H1 (cell line): ENCODE measurements around the gene FIGNL2. TPM values are rescaled to one million over a fixed set of nuclear protein-coding genes. Genes with fewer than 3 reads are reported as not detected.

Experiments
- CTCF ChIA-PET: fragments of 300-600 bp; sonication (Branson Sonifier 250); formaldehyde crosslinking; loops from one replicate; lab custom pipeline; 2021; ENCODE audit not compliant: partially characterized antibody; lab: Charles Lee
- POLR2A ChIA-PET: fragments of 300-600 bp; sonication (Branson Sonifier 250); formaldehyde crosslinking; loops from one replicate; lab custom pipeline; 2021; ENCODE audit warnings: inconsistent platforms; ENCODE audit not compliant: partially characterized antibody; lab: Charles Lee
- DNase-seq, 2 experiments: peaks; one replicate each; pipeline versions ENCODE4 v3.0.0 to v3.0.0-alpha.2; 2010 to 2022; ENCODE audit warnings: low spot score in 2 of 2, low read depth in 1 of 2, mixed read lengths in 1 of 2
- FAIRE-seq: peaks from 2 replicates; lab custom pipeline; 2011; peaks lifted over from hg19 to GRCh38; lab: Jason Lieb, UNC
- H2AFZ ChIP-seq: 2 replicates; pipeline ENCODE4 v1.8.1; 2012; ENCODE audit warnings: low read length, inconsistent platforms
- H2AK5ac ChIP-seq: 2 replicates; pipeline ENCODE4 v1.6.1; 2013; ENCODE audit warnings: low read depth, low read length
- H2BK120ac ChIP-seq: replicated peaks from 2 replicates; pipeline ENCODE3; 2013; ENCODE audit warnings: low read depth, low read length, inconsistent platforms
- H2BK12ac ChIP-seq: 2 replicates; pipeline ENCODE4 v1.6.1; 2013; ENCODE audit warnings: low read depth, low read length
- H2BK15ac ChIP-seq: 2 replicates; pipeline ENCODE4 v1.6.1; 2013; ENCODE audit warnings: low read length
- H2BK20ac ChIP-seq: 2 replicates; pipeline ENCODE4 v1.6.1; 2013; ENCODE audit warnings: low read length
- H2BK5ac ChIP-seq: 2 replicates; pipeline ENCODE4 v1.6.1; 2013; ENCODE audit warnings: low read depth, low read length
- H3K14ac ChIP-seq: 2 replicates; pipeline ENCODE4 v1.6.1; 2013; ENCODE audit warnings: inconsistent platforms; ENCODE audit not compliant: insufficient read length
- H3K18ac ChIP-seq: 2 replicates; pipeline ENCODE4 v1.6.1; 2013; ENCODE audit warnings: low read length; ENCODE audit errors: extremely low read depth
- H3K23ac ChIP-seq: 2 replicates; pipeline ENCODE4 v1.6.1; 2013; ENCODE audit warnings: inconsistent platforms; ENCODE audit not compliant: insufficient read length
- H3K23me2 ChIP-seq: 2 replicates; pipeline ENCODE4 v1.6.1; 2013; ENCODE audit warnings: low read depth, low read length
- H3K27ac ChIP-seq: 2 replicates; pipeline ENCODE4 v1.6.1; 2011; ENCODE audit warnings: low read depth, low read length, inconsistent platforms
- H3K27me3 ChIP-seq, 4 experiments: replicated peaks in 1 of 4; 1 replicate in 1 of 4; 2 replicates in 3 of 4; pipeline versions ENCODE4 v1.6.1 to v1.8.1; 2011 to 2013; ENCODE audit warnings: low read length in 3 of 4, mild to moderate bottlenecking in 3 of 4, inconsistent platforms in 2 of 4, mixed read lengths in 2 of 4, moderate library complexity in 1 of 4; ENCODE audit not compliant: control insufficient read depth in 3 of 4, insufficient read depth in 3 of 4; ENCODE audit errors: extremely low read depth in 1 of 4
- H3K36me3 ChIP-seq, 4 experiments: 2 replicates each; pipeline versions ENCODE4 v1.6.1 to v1.8.1; 2011 to 2013; ENCODE audit warnings: mild to moderate bottlenecking in 4 of 4, low read length in 3 of 4, moderate library complexity in 2 of 4, control low read depth in 1 of 4, inconsistent platforms in 1 of 4; ENCODE audit not compliant: insufficient read depth in 4 of 4, control insufficient read depth in 2 of 4
- H3K4ac ChIP-seq: replicated peaks from 2 replicates; pipeline ENCODE3; 2013; ENCODE audit warnings: low read length, low read depth, mixed read lengths, inconsistent platforms; ENCODE audit not compliant: insufficient read length
- H3K4me1 ChIP-seq, 4 experiments: replicated peaks in 1 of 4; 1 replicate in 1 of 4; 2 replicates in 3 of 4; pipeline versions ENCODE4 v1.6.1 to v1.8.1; 2011 to 2013; ENCODE audit warnings: low read length in 3 of 4, inconsistent platforms in 2 of 4, mixed read lengths in 1 of 4; ENCODE audit not compliant: insufficient read depth in 4 of 4, control insufficient read depth in 3 of 4
- H3K4me2 ChIP-seq, 2 experiments: 2 replicates each; pipeline versions ENCODE4 v1.6.1 to v1.8.1; 2011 to 2013; ENCODE audit warnings: low read depth in 2 of 2, low read length in 2 of 2, control low read depth in 1 of 2, inconsistent platforms in 1 of 2, mild to moderate bottlenecking in 1 of 2; ENCODE audit not compliant: insufficient read depth in 1 of 2
- H3K4me3 ChIP-seq, 4 experiments: fragments of 200-600, 300-600 bp in 1 of 4; sonication (generic), shearing (Covaris generic), sonication (Bioruptor Twin) in 1 of 4; 2 replicates each; pipeline versions ENCODE4 v1.5.1 to v1.8.1; 2011 to 2016; ENCODE audit warnings: low read length in 4 of 4, low read depth in 3 of 4, control low read depth in 2 of 4, inconsistent platforms in 2 of 4, mild to moderate bottlenecking in 2 of 4, mixed read lengths in 1 of 4, moderate library complexity in 1 of 4; ENCODE audit not compliant: insufficient read depth in 2 of 4; ENCODE audit errors: extremely low read depth in 1 of 4
- H3K56ac ChIP-seq: replicated peaks from 2 replicates; pipeline ENCODE3; 2013; ENCODE audit warnings: low read depth, mild to moderate bottlenecking, mixed read lengths, low read length, inconsistent platforms; ENCODE audit not compliant: insufficient read length
- H3K79me1 ChIP-seq: 2 replicates; pipeline ENCODE4 v1.6.1; 2013; ENCODE audit warnings: low read depth, low read length, control low read depth
- H3K79me2 ChIP-seq, 2 experiments: 2 replicates each; pipeline versions ENCODE4 v1.6.1 to v1.8.1; 2012 to 2013; ENCODE audit warnings: low read length in 2 of 2, mild to moderate bottlenecking in 2 of 2, inconsistent platforms in 1 of 2; ENCODE audit not compliant: insufficient read depth in 2 of 2, control insufficient read depth in 1 of 2
- H3K9ac ChIP-seq, 4 experiments: replicated peaks in 1 of 4; 1 replicate in 1 of 4; 2 replicates in 3 of 4; pipeline versions ENCODE4 v1.6.1 to v1.8.1; 2011 to 2013; ENCODE audit warnings: low read depth in 3 of 4, low read length in 3 of 4, control low read depth in 2 of 4, mild to moderate bottlenecking in 2 of 4, moderate library complexity in 2 of 4, inconsistent platforms in 1 of 4; ENCODE audit errors: extremely low read depth in 1 of 4
- H3K9me3 ChIP-seq, 2 experiments: 2 replicates each; pipeline versions ENCODE4 v1.6.1 to v1.8.1; 2012 to 2013; ENCODE audit warnings: mild to moderate bottlenecking in 2 of 2, moderate library complexity in 2 of 2, control low read depth in 1 of 2, inconsistent platforms in 1 of 2, low read depth in 1 of 2, low read length in 1 of 2, mixed read lengths in 1 of 2; ENCODE audit not compliant: insufficient read depth in 2 of 2
- H4K20me1 ChIP-seq, 2 experiments: replicated peaks in 1 of 2; 2 replicates each; pipeline versions ENCODE3 to v1.8.1; 2011 to 2013; ENCODE audit warnings: inconsistent platforms in 2 of 2, low read length in 2 of 2, mild to moderate bottlenecking in 1 of 2; ENCODE audit not compliant: insufficient read depth in 2 of 2, control insufficient read depth in 1 of 2
- H4K5ac ChIP-seq: 2 replicates; pipeline ENCODE4 v1.6.1; 2013; ENCODE audit warnings: low read length, low read depth, mixed read lengths, inconsistent platforms; ENCODE audit not compliant: insufficient read length
- H4K8ac ChIP-seq: 2 replicates; pipeline ENCODE4 v1.8.0; 2013; ENCODE audit warnings: mild to moderate bottlenecking, moderate library complexity, low read length, inconsistent platforms; ENCODE audit not compliant: insufficient read depth; ENCODE audit errors: extremely low read depth
- H4K91ac ChIP-seq: replicated peaks from 2 replicates; pipeline ENCODE3; 2013; ENCODE audit warnings: low read length, mixed read lengths, inconsistent platforms; ENCODE audit not compliant: insufficient read length
- FOSL1 ChIP-seq: IDR thresholded peaks from 2 replicates; pipeline ENCODE4 v1.6.1; 2011; ENCODE audit warnings: mild to moderate bottlenecking, low read depth, low read length, moderate library complexity; ENCODE audit not compliant: insufficient read depth
- GABPA ChIP-seq: IDR thresholded peaks from 2 replicates; pipeline ENCODE4 v1.6.1; 2011; ENCODE audit warnings: mild to moderate bottlenecking, low read length, moderate library complexity, borderline replicate concordance; ENCODE audit not compliant: insufficient read depth
- SIRT6 ChIP-seq: IDR thresholded peaks from one replicate; pipeline ENCODE4 v1.7.1; 2012; ENCODE audit warnings: low read length, inconsistent platforms
- TAF7 ChIP-seq: optimal IDR thresholded peaks from 2 replicates; pipeline ENCODE3; 2011; ENCODE audit warnings: low read depth, mild to moderate bottlenecking, inconsistent platforms, low read length, moderate library complexity, borderline replicate concordance
- TBP ChIP-seq: IDR thresholded peaks from 2 replicates; pipeline ENCODE4 v1.6.1; 2011; ENCODE audit warnings: low read depth, low read length, improper control_type of control experiment
- WGBS, 2 experiments: shearing (Covaris generic) in 1 of 2; methylation state at CpG; one replicate each; pipeline versions ENCODE4 v1.1.6 to v1.1.7; 2013 to 2015; ENCODE audit warnings: low lambda C conversion rate in 2 of 2, mixed read lengths in 2 of 2, inconsistent platforms in 1 of 2, low coverage in 1 of 2, missing lambda C conversion rate in 1 of 2; ENCODE audit not compliant: insufficient replicate concordance in 2 of 2, insufficient coverage in 1 of 2, insufficient read length in 1 of 2; ENCODE audit errors: extremely low coverage in 1 of 2, missing lambda C conversion rate in 1 of 2; 5-methylcytosine and 5-hydroxymethylcytosine counted together
- polyA plus RNA-seq, 7 experiments: library from polyadenylated mRNA; depleted of rRNA in 3 of 7; stranded (reverse) in 5 of 7; unstranded in 2 of 7; fragments of >200 nt in 5 of 7; fragments of 200-250 nt in 2 of 7; gene quantifications; 1 replicate in 5 of 7; 2 replicates in 1 of 7; 4 replicates in 1 of 7; pipeline versions ENCODE4 v1.2.1 to v1.2.3, GENCODE V29; 2011 to 2013; ENCODE audit warnings: missing spikeins in 2 of 7, mixed read lengths in 2 of 7
- total RNA-seq: library from RNA; stranded (reverse); fragmentation: NEBNext Ultra II Directional; extraction: Animal tissue kit (Norgen Biotek cat#: 25700); gene quantifications from 2 replicates; pipeline ENCODE4 v1.2.1, GENCODE V29; 2021
- TF ChIP-seq, protein P1 (sequence below), 3 experiments: IDR thresholded peaks; 1 replicate in 2 of 3; 2 replicates in 1 of 3; pipeline versions ENCODE4 v1.5.1 to v1.6.1; 2011; ENCODE audit warnings: low read length in 3 of 3, mild to moderate bottlenecking in 3 of 3, inconsistent platforms in 2 of 3, low read depth in 1 of 3, moderate library complexity in 1 of 3; ENCODE audit not compliant: insufficient read depth in 1 of 3; ENCODE audit errors: control extremely low read depth in 1 of 3

Gene FIGNL2
- total and polyA plus RNA-seq, 2 of the 8 experiments (the other 6 are each of a cell fraction or from before 2014, with no cell fraction given): 6.5 to 7.1 TPM

DNA sequence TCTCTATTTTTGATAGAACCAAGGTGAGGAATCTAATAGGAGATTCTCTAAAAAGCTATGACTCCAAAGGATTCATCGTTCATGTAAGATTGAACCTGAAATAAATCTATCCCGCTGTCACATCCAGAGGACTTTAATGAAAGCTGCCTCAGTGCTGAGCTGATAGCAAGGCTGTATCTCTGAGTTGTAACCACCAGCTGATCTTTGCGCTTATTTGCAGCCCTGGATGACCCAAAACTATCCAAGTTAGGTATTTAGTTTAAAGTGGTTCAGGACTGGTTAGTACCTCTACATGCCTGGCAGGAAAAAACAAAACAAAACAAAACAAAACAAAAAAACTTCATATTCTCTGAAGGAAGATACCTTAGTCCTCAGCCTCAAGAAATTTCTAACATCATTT lies 30.6 kb upstream of the FIGNL2 start:
- H3K9me3 ChIP-seq: no peaks in the 10 kb centered on the region
- CTCF ChIA-PET: interaction anchor here (0.6 to 1.6 kb wide), 12 partner anchors 10 to 345 kb away, joined by 3 to 5 read pairs (median 3); a partner anchor contains a TSS
- TF ChIP-seq SIRT6 (no peak), GABPA (no peak), TBP (no peak), TAF7 (no peak), FOSL1 (no peak)
- TF ChIP-seq, protein P1, sequence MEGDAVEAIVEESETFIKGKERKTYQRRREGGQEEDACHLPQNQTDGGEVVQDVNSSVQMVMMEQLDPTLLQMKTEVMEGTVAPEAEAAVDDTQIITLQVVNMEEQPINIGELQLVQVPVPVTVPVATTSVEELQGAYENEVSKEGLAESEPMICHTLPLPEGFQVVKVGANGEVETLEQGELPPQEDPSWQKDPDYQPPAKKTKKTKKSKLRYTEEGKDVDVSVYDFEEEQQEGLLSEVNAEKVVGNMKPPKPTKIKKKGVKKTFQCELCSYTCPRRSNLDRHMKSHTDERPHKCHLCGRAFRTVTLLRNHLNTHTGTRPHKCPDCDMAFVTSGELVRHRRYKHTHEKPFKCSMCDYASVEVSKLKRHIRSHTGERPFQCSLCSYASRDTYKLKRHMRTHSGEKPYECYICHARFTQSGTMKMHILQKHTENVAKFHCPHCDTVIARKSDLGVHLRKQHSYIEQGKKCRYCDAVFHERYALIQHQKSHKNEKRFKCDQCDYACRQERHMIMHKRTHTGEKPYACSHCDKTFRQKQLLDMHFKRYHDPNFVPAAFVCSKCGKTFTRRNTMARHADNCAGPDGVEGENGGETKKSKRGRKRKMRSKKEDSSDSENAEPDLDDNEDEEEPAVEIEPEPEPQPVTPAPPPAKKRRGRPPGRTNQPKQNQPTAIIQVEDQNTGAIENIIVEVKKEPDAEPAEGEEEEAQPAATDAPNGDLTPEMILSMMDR (IDR thresholded peaks at IDR 0.05; ENCODE audit: control extremely low read depth in 1 of 3, insufficient read depth in 1 of 3, low read depth in 1 of 3, low read length in 3 of 3): no peak
- H3K4me2 ChIP-seq: no peak overlapping the region
- H2BK120ac ChIP-seq: no peak overlapping the region
- no peaks in the 10 kb centered on the region for H3K23me2 ChIP-seq
- no peak overlapping the region for H3K56ac ChIP-seq
- H4K20me1 ChIP-seq: peaks cover 0 to 1% of the 10 kb centered on the region in 2 experiments
- no peak overlapping the region for H3K4me3 ChIP-seq
- no peak overlapping the region for H4K91ac ChIP-seq
- no peaks in the 10 kb centered on the region for H3K27me3 ChIP-seq
- H2BK20ac ChIP-seq: no peak overlapping the region
- H2AK5ac ChIP-seq: no peak overlapping the region
- H3K27ac ChIP-seq: no peak overlapping the region
- H3K23ac ChIP-seq: no peak overlapping the region
- no peaks in the 10 kb centered on the region for H3K79me1 ChIP-seq
- no peak overlapping the region for H2BK5ac ChIP-seq
- no peak for DNase-seq
- no peak overlapping the region for H4K5ac ChIP-seq
- no peak overlapping the region for H3K18ac ChIP-seq
- no peaks in the 10 kb centered on the region for H3K4me1 ChIP-seq
- no peak for FAIRE-seq
- no peak overlapping the region for H2BK15ac ChIP-seq
- H3K36me3 ChIP-seq: no peaks in the 10 kb centered on the region
- no peak overlapping the region for H3K14ac ChIP-seq
- no peak overlapping the region for H4K8ac ChIP-seq
- H2BK12ac ChIP-seq: no peak overlapping the region
- no peaks in the 10 kb centered on the region for H3K79me2 ChIP-seq
- H3K4ac ChIP-seq: no peak overlapping the region
- 96% methylated on average over 3 of the region's 3 CpGs; no CpG with 5 or more reads in 1 of the 2 experiments for WGBS, 2 experiments
- no peak overlapping the region for H3K9ac ChIP-seq
- POLR2A ChIA-PET: interaction anchor here (0.9 to 1.1 kb wide), 3 partner anchors 11 to 47 kb away, joined by 3 read pairs; no protein-coding TSS in a partner anchor
- no peak overlapping the region for H2AFZ ChIP-seq
